Measurements from ENCODE around the gene TSR3.

The TSR3 gene

GRCh38 chr16:1308977-1309885 lies 42.4 kb downstream of the TSR3 start, which contains the start of gene UBE2I:
Gene UBE2I, plus strand, starts transcription at chr16:1309636. Its CDS starts 4,395 bp downstream, at chr16:1314031.
- DNase-seq (ENCODE audit: low read depth in 2 of 2) = peak; percentile 94 to 96

DNA sequence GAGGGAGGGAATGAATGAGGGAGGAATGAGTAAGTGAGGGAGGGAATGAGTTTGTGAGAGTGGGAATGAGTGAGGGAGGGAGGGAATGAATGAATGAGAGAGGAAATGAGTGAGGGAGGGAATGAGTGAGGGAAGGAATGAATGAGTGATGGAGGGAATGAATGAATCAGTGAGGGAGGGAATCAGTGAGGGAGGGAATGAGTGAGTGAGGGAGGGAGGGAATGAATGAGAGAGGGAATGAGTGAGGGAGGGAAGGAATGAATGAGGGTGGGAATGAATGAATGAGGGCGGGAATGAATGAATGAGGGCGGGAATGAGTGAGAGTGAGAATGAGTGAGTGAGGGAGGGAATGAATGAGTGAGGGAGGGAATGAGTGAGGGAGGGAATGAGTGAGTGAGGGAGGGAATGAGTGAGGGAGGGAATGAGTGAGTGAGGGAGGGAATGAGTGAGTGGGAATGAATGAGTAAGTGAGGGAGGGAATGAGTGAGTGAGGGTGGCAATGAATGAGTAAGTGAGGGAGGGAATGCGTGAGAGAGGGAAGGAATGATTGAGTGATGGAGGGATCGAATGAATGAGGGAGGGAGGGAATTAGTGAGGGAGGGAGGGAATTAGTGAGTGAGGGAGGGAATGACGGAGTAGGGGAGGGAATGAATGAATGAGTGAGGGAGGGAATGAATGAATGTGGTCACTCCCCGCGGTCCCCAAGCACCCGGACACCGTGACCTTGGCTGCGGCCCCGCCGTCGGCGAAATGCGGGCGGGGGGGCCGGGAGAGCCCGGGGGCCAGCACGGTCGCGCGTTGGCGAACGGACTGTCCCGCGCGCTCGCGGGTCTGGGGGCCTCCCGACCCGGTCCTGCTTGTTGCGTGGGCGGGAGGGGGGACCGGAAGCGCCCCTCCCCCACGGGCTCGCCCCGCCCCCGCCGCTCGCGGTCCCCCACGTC lies 43.4 kb downstream of the TSR3 start:
- DNase-seq (ENCODE audit: low read depth in 2 of 2) = no peak

- no peak for DNase-seq (ENCODE audit: low read depth in 2 of 2)
Observed at GRCh38 chr16:1306334-1306733, 45.3 kb downstream of the TSR3 start.

DNA sequence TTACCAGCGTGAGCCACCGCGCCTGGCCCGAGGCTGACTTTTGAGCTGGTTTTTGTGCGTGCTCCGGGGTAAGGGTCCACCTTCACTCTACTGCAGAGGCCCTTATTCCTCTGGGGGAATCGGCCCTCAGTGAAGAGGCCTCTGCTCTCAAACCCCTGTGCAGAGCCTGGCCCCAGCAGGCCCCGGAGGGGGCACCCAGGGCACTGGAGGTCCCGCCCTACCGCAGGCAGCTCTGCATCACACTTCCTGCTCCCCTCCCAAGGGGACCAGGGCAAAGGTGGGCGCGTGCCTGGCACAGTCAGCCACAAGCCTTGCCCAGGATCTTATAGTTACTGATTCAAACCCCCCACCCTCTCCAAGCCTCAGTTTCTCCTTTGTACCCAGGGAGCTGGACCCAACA lies 45.9 kb downstream of the TSR3 start:
- no peak for DNase-seq (ENCODE audit: low read depth in 2 of 2)

GRCh38 chr16:1301562-1301961 lies 50.1 kb downstream of the TSR3 start:
- DNase-seq (ENCODE audit: low read depth in 2 of 2) = no peak

GRCh38 chr16:1300664-1301476 lies 50.8 kb downstream of the TSR3 start:
- peak; percentile 50 to 73 for DNase-seq (ENCODE audit: low read depth in 2 of 2)

DNA sequence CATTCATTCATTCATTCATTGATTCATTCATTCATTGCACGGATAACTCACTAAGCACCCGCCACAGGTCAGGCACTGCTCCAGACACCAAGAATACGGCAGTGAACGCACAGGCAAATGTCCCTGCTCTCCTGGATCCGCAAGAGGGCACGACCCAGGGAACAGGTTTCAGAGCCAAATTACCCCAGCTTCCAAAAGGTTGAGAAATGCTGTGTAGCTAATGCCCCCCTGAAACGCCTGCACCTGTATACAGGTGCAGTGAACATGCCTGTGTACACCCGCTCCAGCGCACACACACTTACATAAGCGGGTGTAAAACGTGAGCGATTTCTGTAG lies 51.8 kb downstream of the TSR3 start:
- DNase-seq (ENCODE audit: low read depth in 2 of 2) = no peak
